Cardiac muscle cell (in vitro differentiated cells and primary cell): ENCODE measurements around the gene IRF4. TPM values are rescaled to one million over a fixed set of nuclear protein-coding genes. Genes with fewer than 3 reads are reported as not detected.

Source experiments
- DNase-seq, 2 donors: peaks; one replicate each; pipeline versions ENCODE4 v3.0.0 to v3.0.0-alpha.2; 2010 to 2017; ENCODE audit warnings: low read depth in 1 of 2, low spot score in 1 of 2
- H3K27ac ChIP-seq: fragments of 200-600 bp; sonication (generic); 2 replicates; pipeline ENCODE4 v1.5.1; 2016
- H3K27me3 ChIP-seq: fragments of 200-600 bp; sonication (generic); 2 replicates; pipeline ENCODE4 v1.6.0; 2016; ENCODE audit warnings: control low read depth
- H3K36me3 ChIP-seq: fragments of 200-600 bp; sonication (generic); 2 replicates; pipeline ENCODE4 v1.5.1; 2016; ENCODE audit warnings: control low read depth
- H3K4me1 ChIP-seq: fragments of 200-600 bp; sonication (generic); 2 replicates; pipeline ENCODE4 v1.8.1; 2017; ENCODE audit warnings: low read depth, mild to moderate bottlenecking, mixed run types
- H3K4me3 ChIP-seq: fragments of 200-600 bp; sonication (generic); 2 replicates; pipeline ENCODE4 v1.5.1; 2016; ENCODE audit warnings: mild to moderate bottlenecking
- H3K9me3 ChIP-seq: fragments of 200-600 bp; sonication (generic); 2 replicates; pipeline ENCODE4 v1.5.1; 2017; ENCODE audit warnings: low read depth, mild to moderate bottlenecking, control low read depth
- polyA plus RNA-seq: library from polyadenylated mRNA; unstranded; fragments of >200 nt; fragmentation: Nextera tagmentation; extraction: Ambion mirVana; gene quantifications from 2 replicates; pipeline ENCODE4 v1.2.1, GENCODE V29; 2016
- total RNA-seq: library from RNA; depleted of rRNA; stranded (reverse); fragments of >200 nt; gene quantifications from 2 replicates; pipeline ENCODE4 v1.2.3, GENCODE V29; 2016
- TF ChIP-seq, protein P1 (sequence below): IDR thresholded peaks from 2 replicates; pipeline ENCODE4 v1.5.1; 2012; ENCODE audit warnings: low read depth, mild to moderate bottlenecking, low read length

Gene IRF4
- total and polyA plus RNA-seq, 2 experiments from 2014 or later, result not detected

GRCh38 chr6:347951-348859 lies 43.3 kb upstream of the IRF4 start:
- Histone ChIP-seq H3K27me3 (no peaks in the 10 kb centered on the region), H3K4me1 (no peaks in the 10 kb centered on the region), H3K9me3 (no peaks in the 10 kb centered on the region), H3K27ac (no peak overlapping the region), H3K4me3 (no peak overlapping the region), H3K36me3 (no peaks in the 10 kb centered on the region)
- DNase-seq, result no peak
- TF ChIP-seq, protein P1, sequence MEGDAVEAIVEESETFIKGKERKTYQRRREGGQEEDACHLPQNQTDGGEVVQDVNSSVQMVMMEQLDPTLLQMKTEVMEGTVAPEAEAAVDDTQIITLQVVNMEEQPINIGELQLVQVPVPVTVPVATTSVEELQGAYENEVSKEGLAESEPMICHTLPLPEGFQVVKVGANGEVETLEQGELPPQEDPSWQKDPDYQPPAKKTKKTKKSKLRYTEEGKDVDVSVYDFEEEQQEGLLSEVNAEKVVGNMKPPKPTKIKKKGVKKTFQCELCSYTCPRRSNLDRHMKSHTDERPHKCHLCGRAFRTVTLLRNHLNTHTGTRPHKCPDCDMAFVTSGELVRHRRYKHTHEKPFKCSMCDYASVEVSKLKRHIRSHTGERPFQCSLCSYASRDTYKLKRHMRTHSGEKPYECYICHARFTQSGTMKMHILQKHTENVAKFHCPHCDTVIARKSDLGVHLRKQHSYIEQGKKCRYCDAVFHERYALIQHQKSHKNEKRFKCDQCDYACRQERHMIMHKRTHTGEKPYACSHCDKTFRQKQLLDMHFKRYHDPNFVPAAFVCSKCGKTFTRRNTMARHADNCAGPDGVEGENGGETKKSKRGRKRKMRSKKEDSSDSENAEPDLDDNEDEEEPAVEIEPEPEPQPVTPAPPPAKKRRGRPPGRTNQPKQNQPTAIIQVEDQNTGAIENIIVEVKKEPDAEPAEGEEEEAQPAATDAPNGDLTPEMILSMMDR, result no peak

DNA sequence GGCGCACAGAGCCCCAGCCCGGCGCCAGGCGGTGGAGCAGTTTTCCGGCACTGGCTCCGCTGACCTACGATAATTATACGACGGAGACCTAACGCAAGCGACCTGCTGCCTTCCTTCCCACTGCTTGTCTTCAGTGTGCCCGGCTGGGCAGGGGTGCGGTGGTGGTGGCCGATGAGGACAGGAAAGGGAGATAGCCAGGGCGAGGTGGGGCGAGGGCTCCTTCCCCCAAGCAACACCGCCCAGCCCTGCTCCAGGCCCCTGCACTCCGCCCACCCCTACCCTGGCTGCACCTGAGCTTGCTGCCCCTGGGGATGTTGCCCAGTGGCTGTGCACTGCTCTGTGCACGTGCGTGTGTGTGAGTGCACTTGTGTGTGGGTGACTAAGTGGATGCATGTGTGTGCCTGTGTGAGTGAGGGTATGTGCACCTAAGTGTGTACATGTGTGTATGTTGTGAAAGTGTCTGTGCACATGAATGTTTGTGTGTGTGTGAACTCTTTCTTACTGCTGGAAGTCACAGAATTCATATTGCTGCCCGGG lies 42.6 kb upstream of the IRF4 start:
- no peak overlapping the region for H3K4me3 ChIP-seq
- TF ChIP-seq, protein P1, result no peak
- no peaks in the 10 kb centered on the region for H3K4me1 ChIP-seq
- no peak for DNase-seq
- H3K9me3 ChIP-seq, result peaks cover 2% of the 10 kb centered on the region
- no peak overlapping the region for H3K27ac ChIP-seq
- H3K27me3 ChIP-seq, result no peaks in the 10 kb centered on the region
- H3K36me3 ChIP-seq, result no peaks in the 10 kb centered on the region

DNA sequence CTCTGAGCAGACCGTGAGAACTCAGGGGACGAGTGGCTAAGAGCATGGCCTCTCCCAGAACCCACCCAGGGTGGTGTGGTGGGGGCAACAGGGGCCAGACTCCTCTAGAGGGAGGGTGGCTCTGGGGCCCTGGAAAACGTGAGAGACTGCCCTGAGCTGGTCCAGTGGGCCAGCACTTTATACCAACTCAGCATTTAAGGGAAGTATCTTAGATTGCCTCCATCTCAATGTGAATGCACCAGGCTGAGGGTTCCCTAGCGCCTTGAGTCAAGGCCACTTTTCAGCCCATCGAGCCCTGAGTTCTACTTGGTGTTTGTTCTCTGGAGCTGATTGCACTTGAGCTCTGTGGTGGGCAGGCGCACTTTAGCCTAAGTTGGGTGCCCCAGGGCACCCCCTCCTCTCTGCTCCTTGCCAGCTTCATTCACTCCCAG lies 42.0 kb upstream of the IRF4 start:
- Histone ChIP-seq H3K36me3 (no peaks in the 10 kb centered on the region), H3K27ac (no peak overlapping the region), H3K9me3 (peaks cover 2% of the 10 kb centered on the region), H3K4me3 (no peak overlapping the region), H3K27me3 (no peaks in the 10 kb centered on the region), H3K4me1 (no peaks in the 10 kb centered on the region)
- TF ChIP-seq, protein P1, result no peak
- no peak for DNase-seq

DNA sequence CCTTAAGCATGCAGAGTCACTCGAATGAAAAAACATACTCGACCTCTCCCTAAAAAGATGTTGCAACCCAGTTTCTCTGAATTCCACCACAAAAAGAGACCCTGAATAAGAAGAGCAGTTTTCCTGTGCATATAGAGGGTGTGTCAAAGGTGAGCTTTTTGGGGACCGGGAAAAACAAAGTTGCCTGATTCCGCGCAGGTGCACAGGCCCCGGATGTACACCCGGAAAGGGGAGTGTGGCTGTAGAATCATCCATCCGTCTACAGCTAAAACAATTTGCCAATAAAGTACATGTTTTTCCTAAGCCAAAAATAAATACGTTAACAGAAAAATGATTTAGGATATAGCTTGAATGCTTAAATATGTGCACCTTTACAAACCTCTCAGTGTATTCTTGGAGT lies 41.2 kb upstream of the IRF4 start:
- DNase-seq, result no peak
- H3K4me1 ChIP-seq, result no peaks in the 10 kb centered on the region
- TF ChIP-seq, protein P1, result no peak
- no peaks in the 10 kb centered on the region for H3K27me3 ChIP-seq
- no peaks in the 10 kb centered on the region for H3K36me3 ChIP-seq
- peaks cover 2% of the 10 kb centered on the region for H3K9me3 ChIP-seq
- H3K27ac ChIP-seq, result no peak overlapping the region
- H3K4me3 ChIP-seq, result no peak overlapping the region

GRCh38 chr6:351011-351866 lies 40.3 kb upstream of the IRF4 start:
- TF ChIP-seq, protein P1, result no peak
- Histone ChIP-seq H3K4me3 (no peak overlapping the region), H3K27ac (no peak overlapping the region), H3K4me1 (no peaks in the 10 kb centered on the region), H3K27me3 (no peaks in the 10 kb centered on the region), H3K9me3 (peaks cover 2% of the 10 kb centered on the region), H3K36me3 (no peaks in the 10 kb centered on the region)
- no peak for DNase-seq
